ENCODE measurements around the gene CACNA1H.

The CACNA1H gene

DNA sequence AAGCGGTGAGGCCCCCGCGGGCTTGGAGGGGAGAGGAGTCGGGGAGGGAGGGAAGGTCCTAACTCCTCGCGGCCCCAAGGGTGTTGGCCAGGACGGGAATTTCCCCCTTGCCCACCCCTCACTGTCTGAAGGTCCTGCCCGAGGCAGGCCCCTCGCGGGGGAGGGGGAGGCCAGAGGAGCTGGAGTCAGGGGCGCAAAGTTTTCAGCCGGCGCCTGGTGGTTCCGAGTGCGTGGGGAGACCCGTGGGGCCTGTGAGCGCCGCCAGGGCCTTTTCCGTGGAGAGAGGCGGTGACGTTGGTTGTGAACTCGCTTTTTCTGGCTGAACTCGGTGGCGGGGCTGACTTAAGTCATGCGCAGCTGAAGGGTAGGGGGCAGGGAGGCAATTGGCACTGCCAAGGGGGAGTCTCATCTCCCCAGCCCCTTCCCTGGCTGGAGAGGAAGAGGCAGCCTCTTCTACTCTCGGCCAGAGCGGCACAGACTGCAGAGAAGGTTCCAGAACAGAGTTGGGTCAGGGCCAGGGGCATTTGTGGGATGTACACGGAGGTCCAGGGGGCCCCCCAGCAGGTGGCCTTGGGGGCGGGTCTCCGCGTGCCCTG lies 1.5 kb downstream of the CACNA1H start:
- no peaks in the 10 kb centered on the region for H3K4me1 ChIP-seq (ENCODE audit: control insufficient read depth in 1 of 2, insufficient read depth in 1 of 2, low read depth in 1 of 2, low read length in 1 of 2)
- H3K9me3 ChIP-seq = no peaks in the 10 kb centered on the region
- H3K36me3 ChIP-seq = no peaks in the 10 kb centered on the region
- no peak overlapping the region for H3K27ac ChIP-seq
- TF ChIP-seq, protein P1, sequence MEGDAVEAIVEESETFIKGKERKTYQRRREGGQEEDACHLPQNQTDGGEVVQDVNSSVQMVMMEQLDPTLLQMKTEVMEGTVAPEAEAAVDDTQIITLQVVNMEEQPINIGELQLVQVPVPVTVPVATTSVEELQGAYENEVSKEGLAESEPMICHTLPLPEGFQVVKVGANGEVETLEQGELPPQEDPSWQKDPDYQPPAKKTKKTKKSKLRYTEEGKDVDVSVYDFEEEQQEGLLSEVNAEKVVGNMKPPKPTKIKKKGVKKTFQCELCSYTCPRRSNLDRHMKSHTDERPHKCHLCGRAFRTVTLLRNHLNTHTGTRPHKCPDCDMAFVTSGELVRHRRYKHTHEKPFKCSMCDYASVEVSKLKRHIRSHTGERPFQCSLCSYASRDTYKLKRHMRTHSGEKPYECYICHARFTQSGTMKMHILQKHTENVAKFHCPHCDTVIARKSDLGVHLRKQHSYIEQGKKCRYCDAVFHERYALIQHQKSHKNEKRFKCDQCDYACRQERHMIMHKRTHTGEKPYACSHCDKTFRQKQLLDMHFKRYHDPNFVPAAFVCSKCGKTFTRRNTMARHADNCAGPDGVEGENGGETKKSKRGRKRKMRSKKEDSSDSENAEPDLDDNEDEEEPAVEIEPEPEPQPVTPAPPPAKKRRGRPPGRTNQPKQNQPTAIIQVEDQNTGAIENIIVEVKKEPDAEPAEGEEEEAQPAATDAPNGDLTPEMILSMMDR (IDR thresholded peaks at IDR 0.05) = no peak
- H3K4me3 ChIP-seq (ENCODE audit: low read depth in 1 of 2, low read length in 1 of 2) = no peak overlapping the region
- H3K27me3 ChIP-seq = peaks cover 95% of the 10 kb centered on the region

DNA sequence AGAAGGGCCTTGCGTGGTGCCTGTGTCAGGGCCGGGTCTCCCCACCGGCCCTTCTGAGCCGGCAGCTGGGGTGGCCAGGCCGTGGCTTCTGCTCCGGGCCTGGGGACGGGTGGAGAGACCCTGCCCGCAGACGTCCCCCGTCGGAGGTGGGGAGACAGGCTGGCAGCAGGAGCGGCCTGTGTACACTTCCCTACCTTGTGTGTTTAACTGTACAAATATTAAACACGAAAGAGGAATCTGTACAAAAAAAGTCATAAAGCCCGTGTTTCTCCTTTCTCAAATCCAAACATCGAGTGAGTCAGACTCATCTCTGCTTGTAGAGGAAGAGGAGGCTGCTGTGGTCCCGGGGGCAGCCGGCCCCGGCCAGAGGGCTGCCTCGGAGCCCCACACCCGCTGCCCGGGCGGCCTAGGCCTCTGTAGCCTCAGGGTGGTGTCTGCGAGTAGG lies 2.0 kb downstream of the CACNA1H start:
- H3K27me3 ChIP-seq = peaks cover 95% of the 10 kb centered on the region

DNA sequence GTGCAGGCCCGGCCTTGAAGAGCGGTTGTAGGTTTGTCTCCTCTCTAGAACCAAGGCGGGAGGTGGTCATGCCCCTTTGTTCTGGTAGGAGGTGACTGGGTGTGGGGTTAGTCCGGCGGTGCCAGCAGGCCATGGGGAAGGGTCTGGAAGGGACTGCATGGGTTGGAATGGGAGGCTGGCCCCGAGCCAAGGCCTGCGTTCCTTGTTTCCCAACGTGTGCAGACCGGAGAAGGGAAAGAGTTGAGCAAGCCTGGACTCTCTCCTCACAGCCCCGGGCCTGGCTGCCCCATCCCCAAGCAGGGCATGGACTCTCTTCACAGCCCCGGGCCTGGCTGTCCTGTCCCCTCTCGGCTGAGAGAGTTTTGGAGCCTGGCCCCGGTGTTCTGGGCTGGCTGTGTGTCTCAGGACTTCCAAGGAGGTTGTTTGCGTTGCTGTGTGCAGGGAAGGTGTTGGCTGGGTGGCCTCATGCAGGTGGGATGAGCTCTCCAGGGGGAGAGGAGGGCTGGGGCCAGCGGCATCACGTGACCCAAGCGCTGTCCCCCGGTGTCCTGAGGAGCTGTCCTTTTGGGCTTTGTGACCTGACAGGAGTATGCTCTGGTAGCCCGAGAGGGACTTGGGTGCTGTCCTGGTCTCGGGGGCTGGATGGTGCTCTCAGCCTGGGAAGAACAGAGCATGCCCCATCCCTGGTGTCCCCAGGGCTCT lies 2.6 kb downstream of the CACNA1H start:
- Histone ChIP-seq H3K9me3 (no peaks in the 10 kb centered on the region), H3K4me3 (ENCODE audit: low read depth in 1 of 2, low read length in 1 of 2) (no peak overlapping the region), H3K4me1 (ENCODE audit: control insufficient read depth in 1 of 2, insufficient read depth in 1 of 2, low read depth in 1 of 2, low read length in 1 of 2) (no peaks in the 10 kb centered on the region), H3K36me3 (no peaks in the 10 kb centered on the region), H3K27ac (no peak overlapping the region), H3K27me3 (peaks cover 95% of the 10 kb centered on the region)
- TF ChIP-seq, protein P1 (IDR thresholded peaks at IDR 0.05) = no peak

More for the DNA sequence above, 2.0 kb downstream of the CACNA1H start:
- no peaks in the 10 kb centered on the region for H3K9me3 ChIP-seq
- H3K27ac ChIP-seq = no peak overlapping the region
- no peak overlapping the region for H3K4me3 ChIP-seq (ENCODE audit: low read depth in 1 of 2, low read length in 1 of 2)
- H3K36me3 ChIP-seq = no peaks in the 10 kb centered on the region
- H3K4me1 ChIP-seq (ENCODE audit: control insufficient read depth in 1 of 2, insufficient read depth in 1 of 2, low read depth in 1 of 2, low read length in 1 of 2) = no peaks in the 10 kb centered on the region
- TF ChIP-seq, protein P1 (IDR thresholded peaks at IDR 0.05) = no peak

DNA sequence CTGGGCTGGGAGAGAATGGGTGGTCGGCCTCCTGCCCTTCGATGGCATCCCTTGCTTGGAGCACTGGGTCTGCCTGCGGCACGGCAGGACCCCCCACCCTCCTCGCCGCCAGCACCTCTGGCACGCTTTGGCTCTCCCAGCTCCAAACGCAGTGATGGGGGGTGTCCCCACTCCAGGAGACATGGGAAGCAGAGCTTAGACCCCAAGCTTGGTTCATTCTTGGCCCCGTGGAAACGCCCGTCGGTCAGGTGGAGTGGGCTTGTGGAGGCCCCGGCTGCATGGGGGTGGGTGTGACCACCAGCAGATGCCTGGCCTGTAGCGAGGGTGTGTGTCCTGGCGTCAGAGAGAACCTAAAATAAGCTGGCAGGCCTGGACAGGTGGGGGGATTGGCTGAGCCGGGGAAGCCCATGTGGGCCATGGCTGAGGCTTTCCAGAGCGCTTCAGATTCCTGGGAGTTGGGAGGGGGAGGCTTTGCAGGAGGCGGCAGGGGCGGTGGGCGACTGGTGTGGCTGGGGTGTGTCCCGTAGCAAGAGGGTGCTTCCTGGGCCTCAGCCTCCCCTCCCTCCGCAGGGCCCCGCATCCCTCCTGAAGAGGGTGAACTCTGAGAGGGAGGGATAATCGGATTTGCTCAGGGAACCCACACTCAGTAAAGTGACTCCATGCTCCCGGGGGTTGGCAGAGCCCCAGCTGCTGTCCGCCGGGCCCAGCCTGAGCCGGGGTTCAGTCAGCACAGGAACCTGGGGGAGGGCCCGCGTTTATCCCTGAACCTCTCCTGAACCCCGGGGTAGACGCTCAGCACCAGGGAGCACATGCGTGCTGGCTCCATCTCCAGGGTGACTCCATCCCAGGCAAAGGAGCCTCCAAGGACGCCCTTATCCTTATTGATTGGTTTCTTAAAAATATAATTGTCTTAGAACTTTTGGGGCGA lies 3.4 kb downstream of the CACNA1H start:
- H3K9me3 ChIP-seq = no peaks in the 10 kb centered on the region
- no peak overlapping the region for H3K27ac ChIP-seq
- no peak overlapping the region for H3K4me3 ChIP-seq (ENCODE audit: low read depth in 1 of 2, low read length in 1 of 2)
- no peaks in the 10 kb centered on the region for H3K4me1 ChIP-seq (ENCODE audit: control insufficient read depth in 1 of 2, insufficient read depth in 1 of 2, low read depth in 1 of 2, low read length in 1 of 2)
- TF ChIP-seq, protein P1 (IDR thresholded peaks at IDR 0.05) = no peak
- peaks cover 91% of the 10 kb centered on the region for H3K27me3 ChIP-seq
- no peaks in the 10 kb centered on the region for H3K36me3 ChIP-seq

DNA sequence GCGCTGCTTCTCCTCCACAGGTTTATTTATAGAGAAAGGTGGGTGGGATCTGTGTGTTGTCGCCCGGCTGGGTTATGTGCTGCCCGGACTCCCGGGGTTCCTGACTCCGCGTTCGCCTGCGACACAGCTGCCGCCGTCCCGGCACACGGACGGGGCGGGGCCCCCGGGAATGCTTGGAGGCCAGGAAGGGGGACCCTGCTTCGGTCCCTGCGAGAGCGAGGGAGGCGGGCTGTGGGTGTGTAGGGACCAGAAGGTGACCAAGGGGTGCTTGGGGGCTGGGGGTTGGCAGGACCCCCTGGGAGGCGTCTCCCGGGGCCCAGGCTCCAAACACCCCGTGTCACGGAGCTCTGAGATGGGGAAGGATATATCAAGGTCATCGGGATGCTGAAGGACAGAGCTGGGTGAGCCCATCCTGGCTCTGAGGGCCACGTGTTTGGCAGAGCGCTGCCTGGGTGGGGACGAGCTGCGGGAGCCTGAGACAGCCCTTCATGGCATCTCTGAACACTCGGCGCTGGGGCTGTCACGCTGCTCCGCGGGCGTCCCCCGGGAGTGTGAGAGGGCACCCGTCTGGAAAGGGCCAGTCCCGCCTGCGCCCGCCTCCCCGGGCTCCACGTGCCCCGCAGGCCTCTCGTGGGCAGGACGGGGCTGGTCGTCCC lies 4.2 kb downstream of the CACNA1H start:
- no peaks in the 10 kb centered on the region for H3K36me3 ChIP-seq

More for the DNA sequence above, 4.2 kb downstream of the CACNA1H start:
- TF ChIP-seq, protein P1 (IDR thresholded peaks at IDR 0.05) = no peak
- Histone ChIP-seq H3K4me3 (ENCODE audit: low read depth in 1 of 2, low read length in 1 of 2) (no peak overlapping the region), H3K27ac (no peak overlapping the region), H3K9me3 (no peaks in the 10 kb centered on the region), H3K27me3 (peaks cover 83% of the 10 kb centered on the region), H3K4me1 (ENCODE audit: control insufficient read depth in 1 of 2, insufficient read depth in 1 of 2, low read depth in 1 of 2, low read length in 1 of 2) (no peaks in the 10 kb centered on the region)

Data from neutrophil (primary cell).